ENCODE data around the gene KDM2A.
"Not testable (repeated sequence)": the region's sequence is repeated elsewhere in the genome, so short reads cannot be mapped to it uniquely, and the experiment has no call there.

The KDM2A gene

DNA sequence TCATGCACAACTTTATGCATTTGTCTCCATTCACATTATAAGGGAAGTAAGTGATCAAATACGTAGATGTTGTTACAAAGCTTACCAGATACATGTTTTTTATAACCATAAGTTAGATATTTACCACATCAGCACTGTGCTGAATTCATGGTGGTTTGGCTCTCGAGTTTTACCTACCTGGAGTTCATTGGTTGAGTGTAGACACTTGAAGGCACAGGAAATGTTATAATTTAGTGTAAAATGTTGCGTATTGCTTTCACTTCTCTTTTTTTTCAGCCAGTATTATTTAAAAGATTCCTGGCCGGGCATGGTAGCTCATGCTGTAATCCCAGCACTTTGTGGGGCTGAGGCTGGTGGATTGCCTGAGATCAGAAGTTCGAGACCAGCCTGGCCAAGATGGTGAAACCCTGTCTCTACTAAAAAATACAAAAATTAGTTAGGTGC is 94.1 kb downstream of the KDM2A start:
- no peak for TF ChIP-seq ZNF274 (IDR thresholded peaks at IDR 0.05; ENCODE audit: low read depth, low read length)
- no peak overlapping the region; the same call in 1 of the 2 replicates for H3K4me3 ChIP-seq (ENCODE audit: low read length)

- no peak for TF ChIP-seq ZNF274 (IDR thresholded peaks at IDR 0.05; ENCODE audit: low read depth, low read length)
- H3K4me3 ChIP-seq (ENCODE audit: low read length), result no peak overlapping the region
Measured at GRCh38 chr11:67227726-67228125, 108.7 kb downstream of the KDM2A start.

GRCh38 chr11:67230406-67230805 is 111.3 kb downstream of the KDM2A start:
- H3K4me3 ChIP-seq (ENCODE audit: low read length), result no peak overlapping the region
- no peak for TF ChIP-seq ZNF274 (IDR thresholded peaks at IDR 0.05; ENCODE audit: low read depth, low read length)

- TF ChIP-seq ZNF274 (IDR thresholded peaks at IDR 0.05; ENCODE audit: low read depth, low read length), result no peak
Measured at GRCh38 chr11:67230886-67231285, 111.8 kb downstream of the KDM2A start.

DNA sequence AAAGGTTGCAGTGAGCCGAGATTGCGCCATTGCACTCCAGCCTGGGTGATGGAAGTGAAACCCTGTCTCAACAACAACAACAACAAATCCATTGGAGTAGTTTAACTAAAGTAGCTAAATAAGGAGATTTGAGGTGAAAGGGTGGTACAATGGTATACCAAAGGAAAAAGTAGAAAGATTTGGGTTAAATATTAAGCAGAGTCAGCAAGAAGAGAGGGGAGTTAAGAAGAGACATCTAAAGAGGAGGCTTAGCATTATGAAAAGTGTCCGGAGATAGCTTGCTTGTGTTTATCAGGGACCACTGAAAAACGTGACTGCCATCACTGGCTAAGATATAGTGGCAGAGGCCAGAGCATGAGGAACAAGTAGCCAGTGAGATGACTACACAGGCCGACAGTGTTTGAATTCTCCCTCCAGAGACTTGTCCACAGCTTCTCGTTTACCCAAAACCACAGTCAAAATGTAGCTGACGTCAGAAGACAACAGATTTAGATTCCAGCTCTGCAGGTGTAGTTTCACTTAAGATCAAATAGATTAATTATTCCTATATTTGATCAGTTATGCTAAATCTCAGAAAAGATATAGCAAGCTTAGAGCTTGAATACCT is 114.6 kb downstream of the KDM2A start:
- no peak overlapping the region for H3K4me3 ChIP-seq (ENCODE audit: low read length)
- TF ChIP-seq ZNF274 (IDR thresholded peaks at IDR 0.05; ENCODE audit: low read depth, low read length), result no peak

More at GRCh38 chr11:67230886-67231285, 111.8 kb downstream of the KDM2A start:
- H3K4me3 ChIP-seq (ENCODE audit: low read length), result no peak overlapping the region

DNA sequence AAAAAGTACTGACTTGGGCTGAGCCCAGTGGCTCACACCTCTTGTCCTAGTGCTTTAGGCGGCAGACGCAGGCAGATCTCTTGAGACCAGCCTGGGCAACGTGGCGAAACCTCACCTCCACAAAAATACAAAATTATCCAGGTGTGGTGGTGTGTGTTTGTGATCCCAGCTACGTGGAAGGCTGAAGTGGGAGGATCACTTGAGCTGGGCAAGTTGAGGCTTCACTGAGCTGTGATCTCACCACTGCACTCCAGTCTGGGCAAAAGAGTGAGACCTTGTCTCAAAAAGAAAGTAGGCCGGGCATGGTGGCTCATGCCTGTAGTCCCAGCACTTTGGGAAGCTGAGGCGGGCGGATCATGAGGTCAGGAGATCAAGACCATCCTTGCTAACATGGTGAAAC is 115.5 kb downstream of the KDM2A start:
- H3K4me3 ChIP-seq (ENCODE audit: low read length), result not testable (repeated sequence)

DNA sequence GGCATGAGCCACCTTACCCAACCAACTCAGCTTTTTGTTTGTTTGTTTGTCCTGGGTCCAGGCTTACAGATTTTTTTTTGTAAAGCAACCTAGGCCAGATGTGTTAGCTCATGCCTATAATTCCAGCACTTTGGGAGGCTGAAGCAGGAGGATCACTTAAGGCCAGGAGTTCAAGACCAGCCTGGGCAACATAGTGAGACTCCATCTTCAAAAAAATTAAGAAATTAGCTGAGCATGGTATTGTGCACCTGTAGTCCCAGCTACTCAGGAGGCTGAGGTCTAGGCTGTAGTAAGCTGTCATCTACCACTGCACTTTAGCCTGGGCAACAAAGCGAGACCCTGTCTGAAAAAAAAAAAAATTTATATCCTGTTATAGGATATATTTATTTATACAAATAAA is 118.5 kb downstream of the KDM2A start:
- TF ChIP-seq ZNF274 (IDR thresholded peaks at IDR 0.05; ENCODE audit: low read depth, low read length), result no peak

DNA sequence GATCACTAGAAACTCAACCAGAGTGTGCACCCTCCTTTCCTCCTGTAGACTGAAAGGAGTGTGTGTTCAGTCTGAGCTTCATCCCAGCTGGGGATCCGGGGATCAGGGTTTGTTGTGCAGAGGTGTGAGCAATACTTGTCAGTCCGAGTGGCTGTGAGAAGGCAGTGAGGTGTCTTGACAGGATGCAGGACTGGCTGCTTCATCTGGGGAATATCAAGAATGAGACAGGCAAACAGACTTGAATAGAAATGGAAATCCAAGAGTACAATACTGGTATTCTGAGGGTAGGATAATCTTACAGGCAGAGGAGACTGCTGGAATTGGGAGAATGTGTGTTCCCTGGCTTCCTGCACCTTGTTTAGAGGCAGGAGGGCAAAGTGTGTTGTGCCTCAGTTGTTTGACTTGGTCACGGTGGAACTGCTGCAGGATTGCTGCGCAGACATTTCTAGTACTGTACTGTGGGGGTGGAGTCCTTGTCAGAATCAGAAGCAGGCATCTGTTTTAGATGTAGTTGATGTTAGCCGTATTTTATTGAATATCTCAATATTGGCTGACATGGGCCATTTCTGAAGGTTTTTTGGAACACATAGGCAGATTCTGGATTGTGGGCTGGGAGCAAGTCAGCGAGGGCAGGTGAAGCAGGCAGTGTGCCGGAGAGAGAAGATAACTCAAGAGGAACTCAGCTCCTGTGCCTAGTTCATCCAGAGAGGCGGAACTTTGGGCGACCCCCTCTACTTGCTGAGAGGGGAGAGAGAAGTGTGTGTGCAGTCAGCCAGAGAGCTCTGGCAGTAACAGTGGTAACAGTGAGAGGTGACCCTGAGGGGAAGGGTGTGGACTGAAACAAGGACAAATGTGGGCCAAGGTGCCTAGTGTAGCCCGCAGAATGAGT is 120.1 kb downstream of the KDM2A start:
- TF ChIP-seq ZNF274 (IDR thresholded peaks at IDR 0.05; ENCODE audit: low read depth, low read length), result no peak
- H3K4me3 ChIP-seq (ENCODE audit: low read length), result peak overlapping the region; percentile 33; the same call in 1 of the 2 replicates

More for the DNA sequence above, 118.5 kb downstream of the KDM2A start:
- H3K4me3 ChIP-seq (ENCODE audit: low read length), result no peak overlapping the region

DNA sequence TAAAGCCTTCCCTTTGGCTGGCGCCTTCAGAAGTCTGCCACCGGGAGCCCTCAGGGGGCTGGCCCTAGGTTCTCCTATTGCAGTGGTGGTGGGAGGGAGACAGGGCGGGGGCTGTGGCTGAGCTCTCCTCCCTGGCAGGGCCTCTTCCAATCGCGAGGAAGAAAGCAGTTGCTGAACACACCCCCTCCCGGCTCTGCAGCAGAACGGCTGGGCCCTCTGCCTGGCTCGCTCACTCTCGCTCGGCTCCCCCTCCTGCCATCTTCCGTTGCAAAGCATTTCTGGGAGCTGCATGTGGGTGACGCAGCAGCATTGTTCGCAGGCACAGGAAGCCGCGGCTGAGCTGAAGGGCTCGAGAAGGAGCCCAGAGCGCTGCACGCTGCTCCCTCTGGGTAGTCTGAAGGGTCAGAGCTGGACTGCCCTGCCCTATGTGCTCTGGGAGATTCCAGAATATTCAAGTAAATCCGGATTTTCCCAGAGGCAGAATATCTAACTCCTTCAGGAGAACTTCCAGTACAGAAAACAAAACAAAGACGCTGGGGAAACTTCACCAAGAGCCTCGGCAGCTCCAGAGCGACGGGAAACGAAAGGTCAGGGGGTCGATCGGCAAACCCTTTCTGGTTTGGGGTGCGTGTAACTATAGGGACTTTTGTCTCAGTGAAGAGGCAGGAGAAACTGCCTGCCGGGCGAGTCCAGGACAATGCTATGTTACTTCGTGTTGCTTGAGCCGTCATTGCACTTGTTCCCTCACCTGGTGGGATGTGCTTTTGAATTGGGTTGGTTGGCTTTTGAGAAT is 120.9 kb downstream of the KDM2A start:
- H3K4me3 ChIP-seq (ENCODE audit: low read length), result peak overlapping the region; percentile 88
- TF ChIP-seq ZNF274 (IDR thresholded peaks at IDR 0.05; ENCODE audit: low read depth, low read length), result no peak

DNA sequence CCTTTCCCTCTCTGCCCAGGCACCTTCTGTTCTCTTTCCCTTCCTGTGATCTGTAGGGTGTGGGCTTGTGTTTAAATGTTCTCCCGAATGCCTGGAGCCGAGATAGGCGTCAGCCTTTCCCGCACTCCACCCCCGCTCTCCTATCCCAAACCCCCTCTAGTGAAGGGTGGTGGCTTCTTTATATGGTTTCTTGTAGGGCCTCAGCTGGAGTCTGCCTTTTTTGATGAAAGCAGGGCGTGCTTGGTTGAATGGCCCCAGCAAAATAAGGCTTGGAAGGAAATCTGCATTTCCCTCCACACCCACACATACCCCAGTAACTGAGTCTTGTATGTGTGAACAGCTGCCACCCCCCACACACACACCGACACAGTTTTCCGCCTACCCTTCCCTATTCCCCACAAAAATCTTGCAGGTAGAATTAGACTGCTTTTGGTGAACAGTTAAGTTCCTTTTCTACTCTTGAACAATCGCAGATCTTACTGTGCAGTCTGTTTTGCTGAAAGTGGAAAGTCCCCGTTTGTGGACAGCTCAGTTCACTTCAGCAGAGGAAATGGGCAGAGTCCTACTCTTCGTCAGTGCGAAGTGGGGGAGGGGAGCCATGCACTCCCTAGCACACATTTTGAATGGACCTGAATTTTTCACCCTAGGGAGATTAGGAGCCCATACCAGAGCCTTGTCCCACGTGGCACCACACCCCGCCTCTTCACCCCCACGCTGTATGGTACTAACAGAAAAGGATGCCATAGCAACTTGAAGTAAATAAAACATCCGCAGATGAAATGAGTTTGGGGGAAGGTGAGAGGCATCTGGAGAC is 121.7 kb downstream of the KDM2A start:
- H3K4me3 ChIP-seq (ENCODE audit: low read length), result peak overlapping the region; percentile 88
- no peak for TF ChIP-seq ZNF274 (IDR thresholded peaks at IDR 0.05; ENCODE audit: low read depth, low read length)

DNA sequence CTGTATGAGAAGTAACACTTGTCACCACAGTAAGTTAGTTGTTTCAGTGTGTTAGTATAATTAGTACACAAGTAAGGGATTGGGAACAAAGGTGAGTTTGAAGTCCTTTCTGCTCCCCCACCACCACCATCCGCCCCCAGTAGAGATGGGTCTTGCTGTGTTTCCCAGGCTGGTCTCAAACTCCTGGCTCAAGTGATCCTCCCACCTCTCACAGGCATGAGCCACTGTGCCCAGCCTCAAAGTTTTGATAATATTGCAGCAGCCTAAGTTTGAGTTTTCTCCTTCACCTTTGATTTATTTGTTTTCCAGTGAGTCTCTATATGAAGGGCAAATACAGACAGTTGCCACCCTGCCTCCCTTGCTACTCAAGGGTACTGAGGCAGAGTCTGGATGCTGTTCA is 123.5 kb downstream of the KDM2A start:
- TF ChIP-seq ZNF274 (IDR thresholded peaks at IDR 0.05; ENCODE audit: low read depth, low read length), result no peak
- H3K4me3 ChIP-seq (ENCODE audit: low read length), result peak overlapping the region; percentile 88

DNA sequence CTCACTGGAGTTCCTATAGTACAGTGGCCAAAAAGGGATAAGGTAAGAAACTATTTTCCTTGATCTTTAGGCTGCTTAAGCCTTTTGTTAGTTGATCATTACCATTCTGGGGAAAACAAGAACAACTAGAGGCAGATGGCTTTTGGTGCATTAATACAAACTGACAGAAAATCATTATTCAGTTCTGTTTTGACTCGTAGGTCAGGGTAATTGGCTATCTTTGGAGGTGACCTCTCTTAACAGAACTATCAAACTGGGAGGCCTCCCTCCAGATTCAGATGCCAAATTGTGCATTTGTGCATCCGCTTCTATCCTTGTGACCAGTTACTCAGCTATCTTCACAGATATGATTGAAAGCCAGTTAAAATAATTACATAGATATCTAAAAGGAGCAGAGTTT is 124.0 kb downstream of the KDM2A start:
- TF ChIP-seq ZNF274 (IDR thresholded peaks at IDR 0.05; ENCODE audit: low read depth, low read length), result no peak
- H3K4me3 ChIP-seq (ENCODE audit: low read length), result peak overlapping the region; percentile 88

DNA sequence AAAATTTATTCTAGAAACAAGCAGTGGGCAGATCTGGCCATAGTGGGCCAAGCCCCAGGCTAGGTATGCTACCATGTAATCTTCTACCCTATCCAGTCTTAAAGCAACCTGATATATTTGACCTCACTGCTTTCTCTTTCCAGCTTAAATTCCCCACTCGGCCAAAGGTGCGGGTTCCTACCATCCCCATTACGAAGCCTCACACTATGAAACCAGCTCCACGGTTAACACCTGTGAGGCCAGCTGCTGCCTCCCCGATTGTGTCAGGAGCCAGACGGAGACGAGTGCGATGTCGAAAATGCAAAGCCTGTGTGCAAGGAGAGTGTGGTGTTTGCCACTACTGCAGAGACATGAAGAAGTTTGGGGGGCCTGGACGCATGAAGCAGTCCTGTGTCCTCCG is 126.0 kb downstream of the KDM2A start:
- no peak overlapping the region for H3K4me3 ChIP-seq (ENCODE audit: low read length)
- TF ChIP-seq ZNF274 (IDR thresholded peaks at IDR 0.05; ENCODE audit: low read depth, low read length), result no peak
